Gastrocnemius medialis (tissue), 4 donors: ENCODE results near the gene AGAP1.

Experiments
- POLR2A ChIP-seq, 2 donors: fragments of 450-650 bp; IDR thresholded peaks; one replicate each; pipeline ENCODE4 v1.6.1; 2017; ENCODE audit warnings: antibody characterized with exemption in 2 of 2, mild to moderate bottlenecking in 2 of 2, moderate library complexity in 2 of 2
- TF ChIP-seq, protein P1 (sequence below), 5 experiments: fragments of 450-650 bp in 3 of 5; fragments of 200-600 bp in 2 of 5; sonication (generic) in 2 of 5; IDR thresholded peaks in 4 of 5; conservative IDR thresholded peaks in 1 of 5; 1 replicate in 4 of 5; 2 replicates in 1 of 5; pipeline ENCODE4 v1.5.1; 2016 to 2019; ENCODE audit warnings: antibody characterized with exemption in 5 of 5, mild to moderate bottlenecking in 3 of 5, moderate library complexity in 3 of 5

- TF ChIP-seq, protein P1, sequence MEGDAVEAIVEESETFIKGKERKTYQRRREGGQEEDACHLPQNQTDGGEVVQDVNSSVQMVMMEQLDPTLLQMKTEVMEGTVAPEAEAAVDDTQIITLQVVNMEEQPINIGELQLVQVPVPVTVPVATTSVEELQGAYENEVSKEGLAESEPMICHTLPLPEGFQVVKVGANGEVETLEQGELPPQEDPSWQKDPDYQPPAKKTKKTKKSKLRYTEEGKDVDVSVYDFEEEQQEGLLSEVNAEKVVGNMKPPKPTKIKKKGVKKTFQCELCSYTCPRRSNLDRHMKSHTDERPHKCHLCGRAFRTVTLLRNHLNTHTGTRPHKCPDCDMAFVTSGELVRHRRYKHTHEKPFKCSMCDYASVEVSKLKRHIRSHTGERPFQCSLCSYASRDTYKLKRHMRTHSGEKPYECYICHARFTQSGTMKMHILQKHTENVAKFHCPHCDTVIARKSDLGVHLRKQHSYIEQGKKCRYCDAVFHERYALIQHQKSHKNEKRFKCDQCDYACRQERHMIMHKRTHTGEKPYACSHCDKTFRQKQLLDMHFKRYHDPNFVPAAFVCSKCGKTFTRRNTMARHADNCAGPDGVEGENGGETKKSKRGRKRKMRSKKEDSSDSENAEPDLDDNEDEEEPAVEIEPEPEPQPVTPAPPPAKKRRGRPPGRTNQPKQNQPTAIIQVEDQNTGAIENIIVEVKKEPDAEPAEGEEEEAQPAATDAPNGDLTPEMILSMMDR (IDR thresholded peaks at IDR 0.05 in 4 of 5, conservative IDR thresholded peaks at IDR 0.05 in 1 of 5): no peak
- no peak for TF ChIP-seq POLR2A (IDR thresholded peaks at IDR 0.05)
These were observed 473.3 kb downstream of the AGAP1 start for GRCh38 chr2:235966932-235967757.
